ENCODE data around the gene EDIL3.
"Not testable (repeated sequence)": the region's sequence is repeated elsewhere in the genome, so short reads cannot be mapped to it uniquely, and the experiment has no call there.

The EDIL3 gene

DNA sequence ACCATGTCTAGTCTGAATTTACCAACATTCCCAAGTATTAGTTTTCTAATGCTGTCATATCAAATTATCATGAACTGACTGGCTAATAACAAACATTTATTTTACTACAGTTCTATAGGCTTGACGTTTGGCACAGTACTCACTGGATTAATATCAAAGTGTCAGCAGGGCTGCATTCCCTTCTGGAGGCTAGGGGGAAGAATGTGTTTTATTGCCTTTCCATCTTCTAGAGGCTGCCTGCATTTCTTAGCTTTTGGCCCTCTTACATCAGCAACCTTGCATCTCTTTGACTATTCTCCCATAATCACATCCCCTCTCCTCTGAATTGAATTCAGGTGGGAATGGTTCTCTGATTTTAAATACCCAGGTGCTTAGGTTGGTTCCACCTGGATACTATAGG lies 84.7 kb downstream of the EDIL3 start:
- no peak for DNase-seq (ENCODE audit: low spot score)

DNA sequence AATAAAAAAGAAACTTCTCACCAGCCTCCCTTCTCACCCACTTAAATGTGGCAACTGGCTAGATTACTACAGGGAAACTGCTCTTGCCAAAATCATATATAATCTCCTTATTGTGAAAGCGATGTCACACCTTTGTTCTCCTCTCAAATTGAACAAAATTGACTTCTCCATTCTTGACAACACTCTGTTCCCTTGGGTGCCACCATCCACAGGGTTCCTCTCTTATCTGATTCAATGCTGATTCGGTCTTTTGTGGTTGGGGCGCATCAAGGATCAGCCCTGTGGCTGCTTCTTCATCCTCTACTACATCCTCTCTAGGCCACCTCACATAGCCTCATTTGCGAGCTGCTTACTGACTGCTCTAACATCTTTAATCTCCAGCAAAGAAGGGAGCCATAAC lies 86.1 kb downstream of the EDIL3 start:
- DNase-seq (ENCODE audit: low spot score): no peak

DNA sequence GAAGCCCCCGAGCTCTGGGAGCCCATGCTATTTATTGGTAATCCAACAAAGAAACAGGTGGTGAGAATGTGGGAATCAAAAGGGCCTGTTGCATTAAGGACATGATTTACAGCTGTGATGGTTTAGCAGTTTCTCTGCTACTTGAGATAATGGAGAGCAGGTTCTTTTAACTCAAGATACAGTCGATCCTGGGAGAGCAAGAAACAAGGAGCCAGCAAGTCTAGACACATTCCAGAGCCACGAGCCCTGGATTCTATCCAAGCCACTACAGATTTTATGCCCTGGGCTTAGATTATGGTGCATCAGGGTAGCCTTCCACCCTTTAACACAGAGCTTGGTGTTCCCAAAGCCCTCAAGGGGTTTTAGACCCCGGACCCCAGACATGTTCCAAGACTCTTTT lies 87.0 kb downstream of the EDIL3 start:
- not testable (repeated sequence) for DNase-seq (ENCODE audit: low spot score)

GRCh38 chr5:84292788-84293653 lies 91.7 kb downstream of the EDIL3 start:
- DNase-seq (ENCODE audit: low spot score): no peak

DNA sequence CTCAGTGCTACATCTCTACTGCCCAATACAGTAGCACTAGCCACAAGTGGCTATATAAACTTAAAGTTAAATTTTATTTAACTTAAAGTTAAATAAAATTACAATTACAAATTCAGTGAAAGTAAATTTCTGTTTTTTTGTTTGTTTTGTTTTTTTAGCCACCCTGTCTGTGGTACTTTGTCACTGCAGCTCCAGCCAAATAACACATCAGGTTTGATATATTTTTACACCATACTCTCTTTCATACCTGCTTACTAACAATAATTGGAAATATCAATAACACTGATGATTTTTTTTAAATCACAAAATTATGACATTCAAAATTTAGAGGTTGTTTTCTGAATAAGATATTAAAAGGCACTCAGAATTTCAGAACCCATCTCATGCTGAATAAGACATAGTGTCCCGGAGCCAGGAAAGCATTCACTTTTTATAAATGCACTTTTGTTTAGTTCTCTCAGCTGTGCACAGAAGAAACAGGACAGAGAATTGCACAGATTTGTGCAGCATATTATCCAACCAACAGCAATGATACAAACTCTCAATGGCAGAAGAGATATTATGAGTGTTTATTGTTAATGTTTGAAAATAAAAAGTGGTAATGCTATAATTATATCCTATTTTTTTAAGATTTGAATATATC lies 92.6 kb downstream of the EDIL3 start:
- no peak for DNase-seq (ENCODE audit: low spot score)

DNA sequence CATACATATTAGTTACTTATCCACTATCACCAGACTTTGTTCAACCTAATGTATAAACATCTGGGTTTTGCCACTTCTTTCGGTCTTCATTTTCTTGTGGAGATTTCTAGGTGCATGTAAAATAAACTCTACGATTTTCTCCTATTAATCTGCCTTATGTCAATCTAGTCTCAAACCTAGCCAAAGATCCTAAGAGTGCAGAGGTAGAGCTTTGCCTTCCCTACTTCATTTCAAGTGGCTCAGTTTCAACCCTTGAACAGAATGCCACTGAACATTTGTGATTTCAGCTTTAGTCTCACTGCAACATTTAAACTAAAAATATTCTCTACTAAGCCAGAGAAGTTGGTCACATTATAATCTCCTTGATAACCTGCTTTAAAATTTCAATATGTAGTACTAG lies 94.0 kb downstream of the EDIL3 start:
- DNase-seq (ENCODE audit: low spot score): no peak

- no peak for DNase-seq (ENCODE audit: low spot score)
These were observed 94.5 kb downstream of the EDIL3 start for GRCh38 chr5:84290161-84290560.

GRCh38 chr5:84287951-84288350 lies 96.7 kb downstream of the EDIL3 start:
- no peak for DNase-seq (ENCODE audit: low spot score)

DNA sequence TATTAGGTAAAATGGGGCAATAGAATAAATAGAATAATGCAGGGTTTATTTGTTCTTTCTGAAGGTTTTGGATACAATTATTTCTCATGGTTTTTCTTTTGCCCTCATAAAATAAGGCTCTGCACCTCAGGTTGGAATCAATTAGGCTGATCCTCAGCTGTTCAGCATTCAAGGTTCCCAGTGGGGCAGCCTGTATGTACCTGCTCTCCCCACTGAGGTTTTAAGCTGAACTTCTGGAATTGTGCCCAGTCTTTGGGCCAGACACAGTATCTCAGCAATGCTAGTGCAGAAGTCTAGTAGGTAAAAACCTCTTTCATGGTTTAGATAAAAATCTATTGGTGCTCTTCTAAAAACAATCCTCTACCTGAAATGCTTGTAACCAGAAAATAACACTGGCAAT lies 98.0 kb downstream of the EDIL3 start:
- DNase-seq (ENCODE audit: low spot score): no peak

GRCh38 chr5:84285641-84286637 lies 98.7 kb downstream of the EDIL3 start:
- DNase-seq (ENCODE audit: low spot score): no peak

DNA sequence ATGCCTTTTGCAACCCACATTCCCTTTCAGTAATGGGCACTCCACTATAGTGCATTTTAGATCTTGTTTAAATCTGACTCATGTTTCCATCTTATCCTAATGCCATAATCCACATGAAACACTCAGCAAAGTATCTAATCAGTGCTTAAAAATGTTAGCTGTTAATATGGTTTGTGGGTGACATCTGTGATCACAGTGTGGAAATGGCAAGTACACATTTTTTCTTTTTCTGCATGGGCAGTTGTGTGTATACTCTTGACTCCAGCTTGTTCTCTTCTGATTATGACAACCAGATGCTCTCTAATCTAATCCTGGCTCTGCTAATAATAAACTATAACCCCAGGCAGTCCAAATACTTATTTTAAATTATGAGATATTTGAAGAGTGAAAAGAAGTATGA lies 103.3 kb downstream of the EDIL3 start:
- DNase-seq (ENCODE audit: low spot score): no peak

GRCh38 chr5:84279234-84279633 lies 105.4 kb downstream of the EDIL3 start:
- DNase-seq (ENCODE audit: low spot score): no peak

DNA sequence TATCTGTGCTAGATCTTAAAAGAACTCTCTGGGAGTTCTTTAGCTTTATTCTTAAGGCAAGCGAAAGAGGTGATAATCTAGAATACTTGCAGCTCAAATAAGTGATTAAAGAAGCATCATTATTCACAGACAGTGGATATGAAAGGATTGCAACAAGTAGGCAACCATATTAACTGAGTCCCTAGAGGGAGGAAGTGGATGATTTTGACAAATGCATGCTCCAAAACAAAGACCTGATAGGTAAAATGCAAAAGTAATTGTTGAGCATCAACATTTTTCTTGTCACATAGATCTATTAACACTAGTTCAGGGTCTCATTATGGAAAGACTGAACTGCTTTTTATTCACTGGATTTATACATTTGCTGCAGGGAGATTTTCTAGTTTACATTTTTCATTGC lies 109.1 kb downstream of the EDIL3 start:
- DNase-seq (ENCODE audit: low spot score): no peak

DNA sequence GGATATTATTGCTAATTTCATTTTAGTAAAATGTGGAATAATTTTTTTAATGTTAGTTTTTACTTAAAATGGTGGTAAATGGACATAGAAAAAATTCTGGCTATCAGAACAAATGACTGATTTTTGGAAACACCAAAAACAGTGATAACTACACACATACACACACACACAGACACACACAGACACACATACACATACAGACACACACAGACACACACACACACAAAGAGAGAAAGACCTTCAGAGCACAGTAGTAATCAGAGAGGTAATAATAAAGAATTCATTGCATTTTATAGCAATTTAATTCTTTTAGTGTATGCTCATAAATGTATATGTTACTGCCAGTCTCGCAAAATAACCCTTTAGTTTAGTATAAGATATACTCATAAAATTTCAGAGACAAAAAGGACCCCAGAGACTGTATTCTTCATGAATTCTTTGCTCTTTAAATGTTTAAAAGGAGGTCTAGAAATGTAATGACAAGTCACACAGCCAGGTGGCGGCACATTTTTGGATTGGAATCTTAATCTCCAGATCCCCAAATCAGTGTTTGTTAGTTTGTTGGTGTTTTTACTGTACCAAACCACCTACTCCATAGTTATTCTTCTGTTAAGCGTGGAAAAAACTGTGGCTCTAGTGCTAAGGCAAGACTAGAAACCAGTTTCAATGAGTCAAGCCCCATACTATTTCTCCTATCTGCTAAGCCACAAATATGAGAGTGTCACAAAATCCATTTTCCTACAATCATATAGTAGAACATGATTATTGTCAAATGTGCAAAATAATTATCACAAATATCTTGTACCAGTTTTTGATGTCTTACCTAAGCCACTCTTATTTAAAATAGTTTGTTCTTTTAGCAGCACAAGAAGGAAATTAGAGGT lies 109.9 kb downstream of the EDIL3 start:
- no peak for DNase-seq (ENCODE audit: low spot score)

- DNase-seq (ENCODE audit: low spot score): no peak
These were observed 111.2 kb downstream of the EDIL3 start for GRCh38 chr5:84273517-84273883.

DNA sequence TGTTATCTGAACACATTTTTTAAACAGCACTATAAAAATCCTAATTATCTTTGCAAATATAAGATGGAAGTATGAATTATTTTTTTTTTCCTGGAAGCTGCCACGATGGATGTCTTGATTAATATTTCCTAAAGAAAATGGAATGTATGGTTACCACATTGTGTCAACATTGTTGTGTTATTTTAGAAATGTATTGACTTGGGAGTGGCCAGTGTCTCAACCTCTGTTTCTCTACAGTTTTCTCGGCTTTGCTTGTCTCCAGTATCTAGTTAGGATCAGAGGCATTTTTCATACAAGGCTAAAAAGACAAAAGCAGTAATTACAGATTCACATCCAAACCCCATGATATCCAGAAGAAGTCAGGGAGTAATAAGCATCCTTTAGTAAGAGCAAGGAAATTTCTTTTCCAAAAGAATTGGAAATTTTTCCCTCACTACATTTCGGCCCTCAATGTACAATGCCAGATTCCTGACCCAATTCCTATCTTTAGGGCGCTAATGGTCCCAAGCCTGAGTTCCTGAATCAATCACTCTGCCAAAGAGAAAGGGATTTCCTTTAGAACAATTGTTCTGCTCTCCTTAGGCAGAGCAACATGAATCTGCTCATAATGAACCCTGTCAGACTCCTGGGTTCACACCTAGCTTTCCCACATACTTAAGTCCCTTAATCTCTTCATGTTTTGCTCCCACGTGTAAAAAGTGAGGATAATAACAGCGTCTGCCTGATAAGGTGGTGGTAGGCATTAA lies 111.7 kb downstream of the EDIL3 start:
- DNase-seq (ENCODE audit: low spot score): no peak

DNA sequence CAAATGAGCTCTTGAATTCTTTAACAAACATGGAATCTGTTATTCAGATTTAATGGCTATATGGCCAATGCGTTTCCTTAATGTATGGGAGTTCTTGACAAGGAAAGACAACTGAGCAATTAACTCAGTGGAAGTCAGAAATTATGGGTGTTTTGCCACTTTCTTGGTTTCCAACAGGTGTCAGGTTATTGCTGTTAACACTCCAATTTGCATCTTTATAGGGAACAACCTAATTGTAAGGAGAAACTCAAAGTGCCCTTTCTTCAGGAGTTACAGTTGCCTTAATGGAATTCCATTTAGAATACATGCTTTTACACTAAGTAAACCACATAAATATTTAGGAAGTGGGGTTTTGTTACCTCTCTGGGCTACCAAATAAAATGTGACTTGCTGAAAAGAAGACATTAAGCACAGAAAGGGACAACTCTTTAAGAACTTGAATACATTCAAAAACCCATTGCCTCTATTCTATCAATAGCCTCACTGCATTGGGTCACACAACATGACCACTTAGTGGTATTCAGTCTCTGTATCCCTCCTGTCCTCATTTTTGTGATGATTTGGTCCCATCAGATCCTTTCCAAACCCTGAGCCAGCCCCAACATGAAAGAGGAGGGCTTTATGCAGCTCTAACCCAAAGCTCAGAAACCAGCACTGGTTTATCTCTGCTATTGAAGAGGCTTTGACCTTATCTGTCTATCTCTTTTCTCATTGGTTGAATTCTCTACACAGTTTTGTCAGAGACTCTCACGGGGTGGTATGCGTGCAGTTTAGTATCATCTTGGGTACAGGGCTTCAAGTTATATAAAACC lies 118.7 kb downstream of the EDIL3 start:
- no peak for DNase-seq (ENCODE audit: low spot score)

DNA sequence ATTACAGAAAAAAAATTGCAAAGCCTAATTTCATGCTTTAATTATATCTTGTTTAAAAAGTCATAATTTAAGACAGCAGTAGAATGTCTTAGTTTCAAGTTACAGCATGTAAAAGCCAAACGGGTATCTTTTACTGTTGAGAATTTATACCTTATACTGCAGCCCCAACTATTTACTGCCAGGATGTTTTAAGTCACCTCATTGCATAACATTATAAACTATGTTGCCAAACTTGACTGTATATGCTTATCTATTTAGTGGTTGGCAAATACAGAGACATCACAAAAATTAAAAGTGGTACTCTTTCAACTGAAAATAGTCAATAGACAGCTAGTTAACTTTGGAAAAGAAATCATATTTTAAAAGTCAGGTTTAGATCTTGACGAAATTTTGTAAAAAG lies 119.5 kb downstream of the EDIL3 start:
- DNase-seq (ENCODE audit: low spot score): no peak

DNA sequence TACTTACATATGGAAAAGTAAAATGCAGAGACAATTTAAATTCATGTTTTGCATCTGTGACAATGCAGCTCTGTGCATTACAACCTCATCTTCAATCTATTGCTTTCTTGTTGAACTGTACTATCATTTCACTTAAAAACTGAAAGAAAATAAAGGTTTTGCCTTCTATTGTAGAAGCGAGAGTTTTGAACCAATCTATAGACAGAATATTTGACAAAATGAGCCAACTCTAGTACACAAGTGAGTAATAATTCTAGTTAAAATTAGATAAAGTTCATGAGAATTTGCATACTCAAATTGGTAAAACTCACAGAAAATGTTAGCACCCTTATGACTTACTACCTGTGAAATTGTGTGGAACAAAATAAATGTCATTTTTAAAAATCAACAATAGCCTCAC lies 123.7 kb downstream of the EDIL3 start:
- DNase-seq (ENCODE audit: low spot score): no peak

DNA sequence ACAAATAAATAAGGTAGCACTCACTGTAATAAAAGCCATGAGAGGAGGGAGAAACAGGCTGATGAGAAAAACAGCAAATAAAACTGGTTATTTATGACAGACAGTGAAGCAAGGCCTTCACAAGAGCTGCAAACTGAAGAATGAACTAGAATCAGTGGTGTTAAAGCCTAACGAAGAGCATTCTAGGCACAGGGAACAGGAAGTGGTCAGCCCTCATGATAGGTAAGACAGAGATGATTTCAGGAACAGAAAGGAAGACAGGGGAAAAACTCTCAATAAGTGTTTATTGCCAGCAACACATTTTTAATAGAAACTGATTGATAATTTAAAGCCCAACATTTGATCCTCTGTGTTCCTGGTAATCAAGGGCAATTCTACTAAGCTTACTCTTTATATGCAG lies 124.5 kb downstream of the EDIL3 start:
- no peak for DNase-seq (ENCODE audit: low spot score)
